Measurements from ENCODE around the gene PACC1.
"Not testable (repeated sequence)": the region's sequence is repeated elsewhere in the genome, so short reads cannot be mapped to it uniquely, and the experiment has no call there.

PACC1 gene

GRCh38 chr1:212326541-212326940, 88.1 kb downstream of the PACC1 start:
- DNase-seq (ENCODE audit: low read depth), result no peak

GRCh38 chr1:212323066-212323465, 91.6 kb downstream of the PACC1 start:
- no peak for DNase-seq (ENCODE audit: low read depth)

GRCh38 chr1:212321031-212321430, 93.7 kb downstream of the PACC1 start:
- not testable (repeated sequence) for DNase-seq (ENCODE audit: low read depth)

GRCh38 chr1:212317916-212318315, 96.8 kb downstream of the PACC1 start:
- DNase-seq (ENCODE audit: low read depth), result no peak

- no peak for DNase-seq (ENCODE audit: low read depth)
These were observed 98.8 kb downstream of the PACC1 start for GRCh38 chr1:212315907-212316306.

- DNase-seq (ENCODE audit: low read depth), result no peak
These were observed 99.5 kb downstream of the PACC1 start for GRCh38 chr1:212315184-212315583.
